Activated CD4-positive, CD25-positive, alpha-beta regulatory T cell (primary cell): Measurements from ENCODE around the gene DPY19L3.
"Not testable (repeated sequence)": the region's sequence is repeated elsewhere in the genome, so short reads cannot be mapped to it uniquely, and the experiment has no call there.

Source experiments
- DNase-seq, 4 experiments: peaks; one replicate each; lab custom pipeline; 2025; lab: John Stamatoyannopoulos, UW

Gene DPY19L3

GRCh38 chr19:32442650-32443049 lies 37.1 kb downstream of the DPY19L3 start:
- DNase-seq, result no peak

GRCh38 chr19:32447534-32447933 lies 42.0 kb downstream of the DPY19L3 start:
- DNase-seq, result not testable (repeated sequence)

- no peak for DNase-seq
Observed at GRCh38 chr19:32448026-32448425, 42.5 kb downstream of the DPY19L3 start.

- no peak for DNase-seq
Observed at GRCh38 chr19:32450217-32450616, 44.6 kb downstream of the DPY19L3 start.

- no peak for DNase-seq
Observed at GRCh38 chr19:32453736-32454135, 48.2 kb downstream of the DPY19L3 start.

- no peak for DNase-seq
Observed at GRCh38 chr19:32456406-32456805, 50.8 kb downstream of the DPY19L3 start.

GRCh38 chr19:32457571-32458158 lies 52.1 kb downstream of the DPY19L3 start:
- no peak for DNase-seq

GRCh38 chr19:32458500-32459123 lies 53.0 kb downstream of the DPY19L3 start:
- no peak for DNase-seq

- no peak for DNase-seq
Observed at GRCh38 chr19:32459204-32459865, 53.8 kb downstream of the DPY19L3 start.

GRCh38 chr19:32460476-32460875 lies 54.9 kb downstream of the DPY19L3 start:
- no peak for DNase-seq

- DNase-seq, result no peak
Observed at GRCh38 chr19:32464279-32464678, 58.7 kb downstream of the DPY19L3 start.

- no peak for DNase-seq
Observed at GRCh38 chr19:32465176-32465575, 59.6 kb downstream of the DPY19L3 start.

GRCh38 chr19:32469795-32470194 lies 64.2 kb downstream of the DPY19L3 start:
- DNase-seq, result no peak

GRCh38 chr19:32471095-32471494 lies 65.5 kb downstream of the DPY19L3 start:
- no peak for DNase-seq

- DNase-seq, result no peak
Observed at GRCh38 chr19:32471811-32472210, 66.2 kb downstream of the DPY19L3 start.

- no peak for DNase-seq
Observed at GRCh38 chr19:32475141-32476031, 69.8 kb downstream of the DPY19L3 start.

- DNase-seq, result no peak
Observed at GRCh38 chr19:32476032-32476350, 70.4 kb downstream of the DPY19L3 start.

- no peak for DNase-seq
Observed at GRCh38 chr19:32480321-32480720, 74.8 kb downstream of the DPY19L3 start.

- DNase-seq, result no peak
Observed at GRCh38 chr19:32483574-32483973, 78.0 kb downstream of the DPY19L3 start.

GRCh38 chr19:32489971-32490370 lies 84.4 kb downstream of the DPY19L3 start:
- no peak for DNase-seq

GRCh38 chr19:32497391-32497790 lies 91.8 kb downstream of the DPY19L3 start:
- DNase-seq, result no peak

GRCh38 chr19:32498648-32499200 lies 93.2 kb downstream of the DPY19L3 start:
- no peak for DNase-seq
